ENCODE data around the gene MYLK.

DNA sequence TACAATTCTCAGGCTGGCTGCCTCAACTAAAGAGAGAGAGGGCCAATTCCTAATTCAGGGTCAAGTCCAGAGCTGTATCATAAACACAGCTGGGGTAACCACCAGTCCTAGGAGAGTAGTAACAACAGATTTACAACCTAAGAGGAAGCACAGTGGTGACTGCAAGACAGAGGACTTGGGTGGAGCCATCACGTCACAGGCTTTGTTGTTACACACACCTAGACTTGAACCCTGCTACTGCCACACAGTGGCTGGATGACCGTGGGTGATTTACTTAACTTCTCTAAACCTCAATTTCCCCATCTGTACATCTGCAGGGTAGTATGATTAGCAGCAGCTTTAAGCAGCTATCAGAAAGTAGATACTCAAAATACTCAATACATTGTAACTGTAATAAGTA is 78.6 kb downstream of the MYLK start:
- TF ChIP-seq GABPA (IDR thresholded peaks at IDR 0.05; ENCODE audit: low read depth): no peak
- TF ChIP-seq, protein P1, sequence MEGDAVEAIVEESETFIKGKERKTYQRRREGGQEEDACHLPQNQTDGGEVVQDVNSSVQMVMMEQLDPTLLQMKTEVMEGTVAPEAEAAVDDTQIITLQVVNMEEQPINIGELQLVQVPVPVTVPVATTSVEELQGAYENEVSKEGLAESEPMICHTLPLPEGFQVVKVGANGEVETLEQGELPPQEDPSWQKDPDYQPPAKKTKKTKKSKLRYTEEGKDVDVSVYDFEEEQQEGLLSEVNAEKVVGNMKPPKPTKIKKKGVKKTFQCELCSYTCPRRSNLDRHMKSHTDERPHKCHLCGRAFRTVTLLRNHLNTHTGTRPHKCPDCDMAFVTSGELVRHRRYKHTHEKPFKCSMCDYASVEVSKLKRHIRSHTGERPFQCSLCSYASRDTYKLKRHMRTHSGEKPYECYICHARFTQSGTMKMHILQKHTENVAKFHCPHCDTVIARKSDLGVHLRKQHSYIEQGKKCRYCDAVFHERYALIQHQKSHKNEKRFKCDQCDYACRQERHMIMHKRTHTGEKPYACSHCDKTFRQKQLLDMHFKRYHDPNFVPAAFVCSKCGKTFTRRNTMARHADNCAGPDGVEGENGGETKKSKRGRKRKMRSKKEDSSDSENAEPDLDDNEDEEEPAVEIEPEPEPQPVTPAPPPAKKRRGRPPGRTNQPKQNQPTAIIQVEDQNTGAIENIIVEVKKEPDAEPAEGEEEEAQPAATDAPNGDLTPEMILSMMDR (IDR thresholded peaks at IDR 0.05; ENCODE audit: insufficient read depth, low read length): no peak

Measured in HL-60 (cell line).